Common myeloid progenitor, CD34-positive (primary cell): ENCODE measurements around the gene TBPL1.
A peak's percentile ranks its signal among the peaks of the same experiment; 100 is the strongest.
"Not testable (repeated sequence)": the region's sequence is repeated elsewhere in the genome, so short reads cannot be mapped to it uniquely, and the experiment has no call there.

Experiments
- CTCF ChIA-PET: fragments of 350-600 bp; sonication (Branson Sonifier 250); formaldehyde crosslinking; loops from one replicate; lab custom pipeline; 2021; ENCODE audit warnings: antibody characterized with exemption; lab: Charles Lee
- POLR2A ChIA-PET: fragments of 350-600 bp; sonication (Branson Sonifier 250); formaldehyde crosslinking; loops from one replicate; lab custom pipeline; 2021; ENCODE audit warnings: antibody characterized with exemption; lab: Charles Lee
- DNase-seq, 3 donors: peaks; one replicate each; pipeline versions ENCODE4 v3.0.0 to v3.0.0-alpha.2; 2013
- H3K27ac ChIP-seq, 2 experiments: 1 replicate in 1 of 2; 2 replicates in 1 of 2; pipeline ENCODE4 v1.7.0; 2013; ENCODE audit warnings: inconsistent platforms in 2 of 2, low read length in 2 of 2, mild to moderate bottlenecking in 2 of 2, low read depth in 1 of 2, moderate library complexity in 1 of 2; ENCODE audit not compliant: severe bottlenecking in 2 of 2, insufficient read depth in 1 of 2, poor library complexity in 1 of 2
- H3K27me3 ChIP-seq, 5 experiments: replicated peaks in 2 of 5; 1 replicate in 3 of 5; 2 replicates in 2 of 5; pipeline versions ENCODE4 v1.6.1 to v1.7.0; 2013; ENCODE audit warnings: low read length in 4 of 5, mild to moderate bottlenecking in 2 of 5, moderate library complexity in 2 of 5, inconsistent platforms in 1 of 5; ENCODE audit not compliant: insufficient read depth in 5 of 5, control insufficient read depth in 4 of 5
- H3K36me3 ChIP-seq, 4 experiments: 1 replicate in 2 of 4; 2 replicates in 2 of 4; pipeline versions ENCODE4 v1.6.1 to v1.7.0; 2013; ENCODE audit warnings: low read length in 3 of 4, control low read depth in 1 of 4, mild to moderate bottlenecking in 1 of 4; ENCODE audit not compliant: control insufficient read depth in 4 of 4, insufficient read depth in 4 of 4
- H3K4me1 ChIP-seq, 4 experiments: 1 replicate in 3 of 4; 2 replicates in 1 of 4; pipeline versions ENCODE4 v1.6.1 to v1.7.1; 2013; ENCODE audit warnings: low read length in 3 of 4, mild to moderate bottlenecking in 3 of 4, control low read depth in 1 of 4, inconsistent platforms in 1 of 4, moderate library complexity in 1 of 4; ENCODE audit not compliant: control insufficient read depth in 4 of 4, insufficient read depth in 4 of 4; ENCODE audit errors: control extremely low read depth in 1 of 4
- H3K4me3 ChIP-seq, 7 experiments: 1 replicate in 4 of 7; 2 replicates in 3 of 7; pipeline versions ENCODE4 v1.5.1 to v1.7.0; 2013; ENCODE audit warnings: mild to moderate bottlenecking in 7 of 7, low read length in 6 of 7, moderate library complexity in 6 of 7, inconsistent platforms in 2 of 7, low read depth in 2 of 7, control low read depth in 1 of 7; ENCODE audit not compliant: insufficient read depth in 4 of 7, control insufficient read depth in 1 of 7; ENCODE audit errors: extremely low read depth in 1 of 7
- H3K9me3 ChIP-seq, 5 experiments: 1 replicate in 4 of 5; 2 replicates in 1 of 5; pipeline versions ENCODE4 v1.6.1 to v1.7.1; 2013; ENCODE audit warnings: low read length in 4 of 5, mild to moderate bottlenecking in 2 of 5, inconsistent platforms in 1 of 5, low read depth in 1 of 5, moderate library complexity in 1 of 5; ENCODE audit not compliant: control insufficient read depth in 4 of 5, insufficient read depth in 2 of 5; ENCODE audit errors: control extremely low read depth in 1 of 5
- WGBS: methylation state at CpG from one replicate; pipeline ENCODE4 v1.1.5; 2013; ENCODE audit not compliant: insufficient coverage; 5-methylcytosine and 5-hydroxymethylcytosine counted together

The TBPL1 gene

GRCh38 chr6:133919362-133919761 lies 33.7 kb upstream of the TBPL1 start:
- DNase-seq = no peak

GRCh38 chr6:133921249-133921859 lies 31.7 kb upstream of the TBPL1 start:
- peaks cover 0 to 22% (median 6%) of the 10 kb centered on the region in 5 experiments for H3K27me3 ChIP-seq
- 7% methylated on average over 3 of the region's 6 CpGs for WGBS
- POLR2A ChIA-PET = no interaction called here
- H3K4me1 ChIP-seq = peaks cover 0 to 11% (median 5%) of the 10 kb centered on the region in 4 experiments
- peak; percentile 81 to 92 (median 88) for DNase-seq
- no peaks in the 10 kb centered on the region for H3K36me3 ChIP-seq
- H3K9me3 ChIP-seq = no peaks in the 10 kb centered on the region
- H3K27ac ChIP-seq = no peak overlapping the region
- no peak overlapping the region for H3K4me3 ChIP-seq
- CTCF ChIA-PET = interaction anchor here (0.7 to 6.5 kb wide), 24 partner anchors 10 to 352 kb away, joined by 3 to 211 read pairs (median 4); no protein-coding TSS in a partner anchor

More at GRCh38 chr6:133919362-133919761, 33.7 kb upstream of the TBPL1 start:
- no peak overlapping the region for H3K4me3 ChIP-seq
- no peaks in the 10 kb centered on the region for H3K9me3 ChIP-seq
- ChIA-PET POLR2A (no interaction called here), CTCF (interaction anchor here (1.4 to 6.5 kb wide), 3 partner anchors 82 to 350 kb away, joined by 4 to 211 read pairs (median 29); no protein-coding TSS in a partner anchor)
- H3K27ac ChIP-seq = no peak overlapping the region
- H3K4me1 ChIP-seq = peaks cover 0 to 11% (median 5%) of the 10 kb centered on the region in 4 experiments
- H3K27me3 ChIP-seq = peaks cover 4 to 19% (median 9%) of the 10 kb centered on the region in 5 experiments
- H3K36me3 ChIP-seq = no peaks in the 10 kb centered on the region
- WGBS = 89% methylated on average over 5 of the region's 5 CpGs

GRCh38 chr6:133923938-133924593 lies 29.0 kb upstream of the TBPL1 start:
- peaks cover 3 to 40% (median 8%) of the 10 kb centered on the region in 5 experiments for H3K27me3 ChIP-seq
- H3K4me3 ChIP-seq = no peak overlapping the region
- DNase-seq = peak; percentile 72 to 79 (median 74)
- ChIA-PET POLR2A (no interaction called here), CTCF (interaction anchor here (0.7 to 6.5 kb wide), 38 partner anchors 8 to 735 kb away, joined by 3 to 211 read pairs (median 4); partner anchors contain the start of gene TBPL1)
- 28% methylated on average over 5 of the region's 6 CpGs for WGBS
- H3K27ac ChIP-seq = no peak overlapping the region
- no peaks in the 10 kb centered on the region for H3K36me3 ChIP-seq
- no peaks in the 10 kb centered on the region for H3K4me1 ChIP-seq
- no peaks in the 10 kb centered on the region for H3K9me3 ChIP-seq

- WGBS = 91% methylated on average over 4 of the region's 6 CpGs
- POLR2A ChIA-PET, DNase-seq: not testable (repeated sequence)
These were observed 21.8 kb upstream of the TBPL1 start for GRCh38 chr6:133931221-133931620.

GRCh38 chr6:133936352-133936751 lies 16.7 kb upstream of the TBPL1 start:
- H3K4me3 ChIP-seq, H3K27me3 ChIP-seq, H3K27ac ChIP-seq, H3K4me1 ChIP-seq, H3K9me3 ChIP-seq, DNase-seq, H3K36me3 ChIP-seq, POLR2A ChIA-PET: not testable (repeated sequence)
- CTCF ChIA-PET = interaction anchor here (1.5 to 1.7 kb wide), 2 partner anchors 12 to 15 kb away, joined by 4 read pairs; no protein-coding TSS in a partner anchor
- WGBS = no CpG with 5 or more reads among the region's 3 CpGs

More at GRCh38 chr6:133931221-133931620, 21.8 kb upstream of the TBPL1 start:
- not testable (repeated sequence) for H3K9me3 ChIP-seq, H3K36me3 ChIP-seq, H3K4me3 ChIP-seq, H3K27ac ChIP-seq, H3K4me1 ChIP-seq
- H3K27me3 ChIP-seq = peaks cover 3 to 19% (median 5%) of the 10 kb centered on the region in 5 experiments
- CTCF ChIA-PET = interaction anchor here (1.2 to 2.3 kb wide), 4 partner anchors 9 to 161 kb away, joined by 3 to 7 read pairs (median 3); no protein-coding TSS in a partner anchor

GRCh38 chr6:133937909-133938308 lies 15.1 kb upstream of the TBPL1 start:
- ChIA-PET CTCF (interaction anchor here (0.8 to 1.8 kb wide), 8 partner anchors 9 to 162 kb away, joined by 3 to 7 read pairs (median 4); no protein-coding TSS in a partner anchor), POLR2A (interaction anchor here (0.6 kb wide), 1 partner anchor 44 kb away, joined by 3 read pairs; no protein-coding TSS in a partner anchor)
- peaks cover 0 to 3% (median 0%) of the 10 kb centered on the region in 5 experiments for H3K9me3 ChIP-seq
- H3K4me3 ChIP-seq = no peak overlapping the region
- peaks cover 0 to 2% (median 0%) of the 10 kb centered on the region in 5 experiments for H3K27me3 ChIP-seq
- no peak overlapping the region for H3K27ac ChIP-seq
- no peaks in the 10 kb centered on the region for H3K4me1 ChIP-seq
- no peaks in the 10 kb centered on the region for H3K36me3 ChIP-seq
- no peak for DNase-seq
